HFFc6 (cell line): Measurements from ENCODE around the gene LCN10. TPM values are rescaled to one million over a fixed set of nuclear protein-coding genes. Genes with fewer than 3 reads are reported as not detected.

Experiments used
- DNase-seq: peaks from one replicate; pipeline ENCODE4 v3.0.0-alpha.2; 2018
- H3K27ac Mint-ChIP-seq: 2 replicates; pipeline ENCODE4 v1.8.0; 2020; ENCODE audit warnings: mild to moderate bottlenecking, mixed read lengths
- H3K27me3 Mint-ChIP-seq: 2 replicates; pipeline ENCODE4 v1.8.0; 2021; ENCODE audit warnings: mild to moderate bottlenecking, moderate library complexity, mixed read lengths; ENCODE audit not compliant: insufficient read depth
- H3K36me3 Mint-ChIP-seq: 2 replicates; pipeline ENCODE4 v1.8.0; 2021; ENCODE audit warnings: low read depth, mixed read lengths
- H3K4me1 Mint-ChIP-seq: 2 replicates; pipeline ENCODE4 v1.8.0; 2020; ENCODE audit warnings: low read depth, mixed read lengths
- H3K4me3 Mint-ChIP-seq: 2 replicates; pipeline ENCODE4 v1.8.0; 2020; ENCODE audit warnings: mild to moderate bottlenecking, moderate library complexity, mixed read lengths
- H3K9me3 Mint-ChIP-seq: 2 replicates; pipeline ENCODE4 v1.8.0; 2020; ENCODE audit warnings: mild to moderate bottlenecking, mixed read lengths
- microRNA-seq: library from miRNA; unstranded; fragments of <30 nt; microRNA quantifications from one replicate; pipeline ENCODE4, GENCODE V29; 2019
- total RNA-seq, 6 experiments: library from RNA; stranded (reverse); fragmentation: NEBNext Ultra II Directional; extraction: Animal tissue kit (Norgen Biotek cat#: 25700); gene quantifications; 2 replicates in 1 of 6; 3 replicates in 5 of 6; pipeline ENCODE4 v1.2.3, GENCODE V29; 2021
- TF ChIP-seq, protein P1 (sequence below): fragments of 200-600 bp; sonication (generic); IDR thresholded peaks from 2 replicates; pipeline ENCODE4 v1.5.0; 2021; ENCODE audit warnings: antibody characterized with exemption, mild to moderate bottlenecking

LCN10 gene
- total RNA-seq, 6 experiments from 2014 or later: not detected

DNA sequence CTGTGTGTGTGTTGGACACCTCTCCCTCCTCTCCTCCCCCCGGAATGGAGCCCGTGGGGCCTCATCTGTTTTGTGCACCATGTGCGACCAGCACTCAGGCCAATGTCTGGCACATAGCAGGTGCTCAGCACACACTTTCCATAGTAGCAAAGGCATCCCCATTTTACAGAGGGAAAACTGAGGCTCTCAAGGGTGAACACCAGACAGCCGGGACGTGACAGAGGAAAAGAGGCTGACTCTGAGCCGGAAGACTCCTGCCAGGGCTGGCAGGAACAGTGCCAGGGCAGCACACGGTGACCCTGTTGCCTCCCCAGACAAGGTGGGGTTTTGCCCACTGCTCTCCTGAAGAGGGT is 53.7 kb downstream of the LCN10 start:
- no peak for DNase-seq
- Mint-ChIP-seq H3K27me3 (0 out of 2 replicates have a peak, but pooled peaks cover 2% of the 10 kb centered on the region), H3K4me3 (no peak overlapping the region), H3K4me1 (peaks cover 16% of the 10 kb centered on the region), H3K27ac (no peak overlapping the region), H3K36me3 (no peaks in the 10 kb centered on the region), H3K9me3 (no peaks in the 10 kb centered on the region)
- TF ChIP-seq, protein P1, sequence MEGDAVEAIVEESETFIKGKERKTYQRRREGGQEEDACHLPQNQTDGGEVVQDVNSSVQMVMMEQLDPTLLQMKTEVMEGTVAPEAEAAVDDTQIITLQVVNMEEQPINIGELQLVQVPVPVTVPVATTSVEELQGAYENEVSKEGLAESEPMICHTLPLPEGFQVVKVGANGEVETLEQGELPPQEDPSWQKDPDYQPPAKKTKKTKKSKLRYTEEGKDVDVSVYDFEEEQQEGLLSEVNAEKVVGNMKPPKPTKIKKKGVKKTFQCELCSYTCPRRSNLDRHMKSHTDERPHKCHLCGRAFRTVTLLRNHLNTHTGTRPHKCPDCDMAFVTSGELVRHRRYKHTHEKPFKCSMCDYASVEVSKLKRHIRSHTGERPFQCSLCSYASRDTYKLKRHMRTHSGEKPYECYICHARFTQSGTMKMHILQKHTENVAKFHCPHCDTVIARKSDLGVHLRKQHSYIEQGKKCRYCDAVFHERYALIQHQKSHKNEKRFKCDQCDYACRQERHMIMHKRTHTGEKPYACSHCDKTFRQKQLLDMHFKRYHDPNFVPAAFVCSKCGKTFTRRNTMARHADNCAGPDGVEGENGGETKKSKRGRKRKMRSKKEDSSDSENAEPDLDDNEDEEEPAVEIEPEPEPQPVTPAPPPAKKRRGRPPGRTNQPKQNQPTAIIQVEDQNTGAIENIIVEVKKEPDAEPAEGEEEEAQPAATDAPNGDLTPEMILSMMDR: no peak

DNA sequence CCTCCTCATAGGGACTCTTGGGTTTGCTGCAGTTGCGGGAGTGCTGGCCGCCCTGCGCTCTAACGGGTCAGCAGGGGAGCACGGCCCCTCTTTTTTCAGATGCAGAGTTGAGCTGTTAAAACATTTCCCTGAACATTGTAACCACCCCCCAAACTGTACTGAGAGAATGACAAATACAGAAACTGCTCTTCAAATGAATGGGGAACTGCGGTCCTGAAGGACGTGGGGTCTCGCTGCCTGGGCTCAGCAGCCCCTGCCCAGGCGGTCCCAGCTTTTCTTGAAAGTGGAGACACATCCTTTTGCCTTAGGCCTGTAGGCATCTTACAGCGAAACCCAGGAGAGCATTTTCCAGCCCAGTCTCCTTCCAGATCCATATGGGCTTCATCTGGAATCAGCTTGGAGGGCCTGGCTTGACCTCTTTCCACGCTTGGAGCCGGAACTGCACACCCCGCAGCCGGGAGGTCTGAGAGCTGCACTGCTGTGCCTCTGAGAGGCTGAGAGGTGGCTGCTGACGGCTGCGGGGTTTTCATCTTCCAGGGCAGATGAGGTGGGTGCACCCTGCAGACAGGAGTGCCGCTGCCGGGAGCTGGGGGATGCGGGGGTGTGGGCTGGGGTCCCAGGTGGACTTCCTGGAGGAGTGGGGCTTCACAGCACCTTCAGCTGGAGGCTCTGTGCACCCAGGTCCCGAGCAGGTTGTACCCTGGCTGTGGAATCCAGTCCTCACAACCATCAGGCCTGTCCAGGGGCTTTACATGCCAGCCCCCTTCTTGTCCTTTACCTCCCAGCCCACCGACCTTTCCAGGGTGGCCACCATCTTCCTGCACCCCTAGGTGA is 54.2 kb downstream of the LCN10 start:
- TF ChIP-seq, protein P1: no peak
- Mint-ChIP-seq H3K9me3 (no peaks in the 10 kb centered on the region), H3K4me3 (no peak overlapping the region), H3K4me1 (peaks cover 10% of the 10 kb centered on the region), H3K27ac (no peak overlapping the region), H3K36me3 (no peaks in the 10 kb centered on the region), H3K27me3 (0 out of 2 replicates have a peak, but pooled peaks cover 2% of the 10 kb centered on the region)
- DNase-seq: no peak

Small RNA genes within 50 kb of the gene (microRNA-seq; reads per million reads assigned to microRNA genes)
- not detected for gene MIR6722

Other genes with a start within 250 kb of the LCN10 start
- gene NOTCH1, start 196.9 kb downstream of the LCN10 start, total RNA-seq: 10 to 100 TPM; 12.1 to 17.1 (median 14.7) TPM
- gene EGFL7, start 80.0 kb downstream of the LCN10 start, total RNA-seq: 1 to 10 TPM; 3.5 to 6.3 (median 5.6) TPM
- gene AGPAT2, start 55.5 kb downstream of the LCN10 start, total RNA-seq: 10 to 100 TPM; 48.7 to 58.4 (median 54.8) TPM
- gene DIPK1B, start 30.4 kb downstream of the LCN10 start, total RNA-seq: not detected
- gene LCN6, start 5.6 kb upstream of the LCN10 start, total RNA-seq: not detected
- not detected for gene LCN8, start 15.3 kb upstream of the LCN10 start, total RNA-seq
- not detected for gene LCN15, start 21.6 kb upstream of the LCN10 start, total RNA-seq
- 10 to 100 TPM; 46.1 to 62.2 (median 52.6) TPM for gene TMEM141, start 48.4 kb upstream of the LCN10 start, total RNA-seq
- under 1 TPM; 0.25 to 0.87 (median 0.34) TPM for gene CCDC183, start 53.4 kb upstream of the LCN10 start, total RNA-seq
- gene RABL6, start 65.0 kb upstream of the LCN10 start, total RNA-seq: 10 to 100 TPM; 77.8 to 87.7 (median 84.0) TPM
- gene AJM1, start 99.5 kb upstream of the LCN10 start, total RNA-seq: 1 to 10 TPM; 4.5 to 8.0 (median 5.3) TPM
- gene PHPT1, start 106.5 kb upstream of the LCN10 start, total RNA-seq: 100 to 1,000 TPM; 156 to 181 (median 169) TPM
- 1 to 10 TPM; 2.3 to 3.4 (median 3.0) TPM for gene MAMDC4, start 109.4 kb upstream of the LCN10 start, total RNA-seq
- gene EDF1, start 123.4 kb upstream of the LCN10 start, total RNA-seq: 100 to 1,000 TPM; 369 to 460 (median 443) TPM
- gene TRAF2, start 143.6 kb upstream of the LCN10 start, total RNA-seq: 10 to 100 TPM; 11.1 to 15.9 (median 13.6) TPM
- gene FBXW5, start 201.8 kb upstream of the LCN10 start, total RNA-seq: 100 to 1,000 TPM in 1 of 6 experiments, 10 to 100 TPM in 5; 89.1 to 102 (median 94.4) TPM
- gene C8G, start 202.3 kb upstream of the LCN10 start, total RNA-seq: 1 to 10 TPM in 3 of 6 experiments, under 1 TPM in 3; 0.51 to 1.8 (median 0.97) TPM
- under 1 TPM in 2 of 6 experiments, not detected in 4; 0.14 to 0.31 TPM for gene LCN12, start 209.3 kb upstream of the LCN10 start, total RNA-seq
- gene PTGDS, start 234.6 kb upstream of the LCN10 start, total RNA-seq: not detected
- gene LCNL1, start 240.1 kb upstream of the LCN10 start, total RNA-seq: not detected
- gene PAXX, start 249.5 kb upstream of the LCN10 start, total RNA-seq: 10 to 100 TPM; 26.0 to 42.6 (median 29.0) TPM